Thyroid gland (tissue), 4 donors: ENCODE measurements around the gene CD300A. TPM values are rescaled to one million over a fixed set of nuclear protein-coding genes. Genes with fewer than 3 reads are reported as not detected.

Experiments
- DNase-seq, 2 donors: peaks; one replicate each; pipeline ENCODE4 v3.0.0-alpha.2; 2019
- H3K27ac ChIP-seq, 3 donors: fragments of 200-600 bp; sonication (generic); 1 replicate in 2 of 3; 2 replicates in 1 of 3; pipeline ENCODE4 v1.5.1; 2016 to 2019; ENCODE audit warnings: mild to moderate bottlenecking in 1 of 3, moderate library complexity in 1 of 3
- H3K27me3 ChIP-seq: fragments of 200-600 bp; sonication (generic); one replicate; pipeline ENCODE4 v1.5.1; 2019
- H3K36me3 ChIP-seq, 2 donors: fragments of 200-600 bp; sonication (generic); one replicate each; pipeline ENCODE4 v1.5.1; 2016 to 2019
- H3K4me1 ChIP-seq, 2 donors: fragments of 200-600 bp; sonication (generic); one replicate each; pipeline ENCODE4 v1.5.1; 2017 to 2019
- H3K4me3 ChIP-seq, 3 donors: fragments of 200-600 bp; sonication (generic); replicated peaks in 1 of 3; 1 replicate in 2 of 3; 2 replicates in 1 of 3; pipeline ENCODE4 v1.5.1; 2016; ENCODE audit warnings: mild to moderate bottlenecking in 1 of 3
- H3K9me3 ChIP-seq: fragments of 200-600 bp; sonication (generic); one replicate; pipeline ENCODE4 v1.5.1; 2017
- CTCF ChIP-seq, 6 experiments: fragments of 200-600 bp in 3 of 6; fragments of 450-650 bp in 3 of 6; sonication (generic) in 3 of 6; IDR thresholded peaks; one replicate each; pipeline ENCODE4 v1.5.1; 2016 to 2019; ENCODE audit warnings: antibody characterized with exemption in 6 of 6, mild to moderate bottlenecking in 2 of 6, inconsistent platforms in 1 of 6, moderate library complexity in 1 of 6
- POLR2A ChIP-seq, 2 donors: fragments of 450-650 bp; IDR thresholded peaks; one replicate each; pipeline ENCODE4 v1.6.1; 2017; ENCODE audit warnings: antibody characterized with exemption in 2 of 2, mild to moderate bottlenecking in 2 of 2, moderate library complexity in 1 of 2
- WGBS, 2 donors: methylation state at CpG; one replicate each; pipeline ENCODE4 v1.1.5; 2017; 5-methylcytosine and 5-hydroxymethylcytosine counted together
- intact Hi-C: fragments of 100-400 bp; cut with DNase I; formaldehyde crosslinking; loops from one replicate; pipeline ENCODE4 v1.15.1; 2023
- small RNA-seq: library from RNA; depleted of rRNA; stranded (forward); fragments of <200 nt; gene quantifications from one replicate; pipeline ENCODE3, GENCODE V24; 2016
- total RNA-seq, 4 donors: library from RNA; depleted of rRNA; stranded (reverse); fragments of >200 nt; gene quantifications; one replicate each; pipeline ENCODE4 v1.2.3, GENCODE V29; 2016

Gene CD300A
- total RNA-seq, 4 donors from 2014 or later: 0.78 to 5.8 (median 2.1) TPM

- intact Hi-C loops: no loop called here
- TF ChIP-seq CTCF (IDR thresholded peaks at IDR 0.05) (no peak), POLR2A (IDR thresholded peaks at IDR 0.05) (no peak)
- 80 to 84% methylated on average over 5 of the region's 5 CpGs for WGBS, 2 donors
Observed at GRCh38 chr17:74530831-74531150, 64.4 kb downstream of the CD300A start.

GRCh38 chr17:74531231-74531761 is 64.9 kb downstream of the CD300A start, which contains the start of gene CD300LB:
CD300LB (minus strand) TSS chr17:74531475; CDS start chr17:74531350, 125 bp downstream.
- H3K4me3 ChIP-seq: no peak within 1 kb of the TSS
- intact Hi-C loops: no loop called here
- no peaks in the 10 kb centered on the region for H3K9me3 ChIP-seq
- 76 to 79% methylated on average over 10 of the region's 10 CpGs for WGBS, 2 donors
- TF ChIP-seq POLR2A (IDR thresholded peaks at IDR 0.05): no peak
- TF ChIP-seq CTCF (IDR thresholded peaks at IDR 0.05): no peak
- H3K4me1 ChIP-seq: no peaks in the 10 kb centered on the region
- H3K27me3 ChIP-seq: no peaks in the 10 kb centered on the region
- H3K27ac ChIP-seq: no peak within 1 kb of the TSS
- no peaks in the 10 kb centered on the region for H3K36me3 ChIP-seq
- DNase-seq: no peak

More at GRCh38 chr17:74530831-74531150, 64.4 kb downstream of the CD300A start:
- no peaks in the 10 kb centered on the region for H3K9me3 ChIP-seq
- H3K27ac ChIP-seq: no peak overlapping the region
- no peaks in the 10 kb centered on the region for H3K36me3 ChIP-seq
- H3K27me3 ChIP-seq: no peaks in the 10 kb centered on the region
- no peaks in the 10 kb centered on the region for H3K4me1 ChIP-seq
- H3K4me3 ChIP-seq: no peak overlapping the region
- DNase-seq: no peak

- no peak for TF ChIP-seq POLR2A (IDR thresholded peaks at IDR 0.05)
- no peak for TF ChIP-seq CTCF (IDR thresholded peaks at IDR 0.05)
- no peaks in the 10 kb centered on the region for H3K27me3 ChIP-seq
- H3K27ac ChIP-seq: no peak overlapping the region
- H3K4me1 ChIP-seq: no peaks in the 10 kb centered on the region
- H3K4me3 ChIP-seq: no peak overlapping the region
- intact Hi-C loops: no loop called here
- H3K9me3 ChIP-seq: no peaks in the 10 kb centered on the region
- no peaks in the 10 kb centered on the region for H3K36me3 ChIP-seq
- no peak for DNase-seq
- 77% methylated on average over 10 of the region's 10 CpGs for WGBS, 2 donors
Observed at GRCh38 chr17:74532115-74532514, 65.7 kb downstream of the CD300A start.

Small RNAs within 50 kb of the gene (small RNA-seq; reads per million reads assigned to genes)
- gene RNA5SP448: not detected

Other genes starting within 250 kb of the CD300A start
- gene DNAI2, start 192.4 kb upstream of the CD300A start, total RNA-seq: under 1 TPM in 1 of 4 donors, not detected in 3; 0.13 TPM
- 1 to 10 TPM in 3 of 4 donors, under 1 TPM in 1; 0.94 to 7.7 (median 2.2) TPM for gene KIF19, start 140.4 kb upstream of the CD300A start, total RNA-seq
- gene BTBD17, start 104.8 kb upstream of the CD300A start, total RNA-seq: under 1 TPM in 2 of 4 donors, not detected in 2; 0.67 to 0.89 TPM
- gene GPR142, start 99.1 kb upstream of the CD300A start, total RNA-seq: under 1 TPM in 1 of 4 donors, not detected in 3; 0.67 TPM
- 100 to 1,000 TPM in 3 of 4 donors, 10 to 100 TPM in 1; 73.2 to 194 (median 163) TPM for gene GPRC5C, start 34.5 kb upstream of the CD300A start, total RNA-seq
- gene CD300LB, start 64.8 kb downstream of the CD300A start, total RNA-seq: not detected
- 1 to 10 TPM in 2 of 4 donors, under 1 TPM in 1, not detected in 1; 0.45 to 1.2 (median 1.1) TPM for gene CD300C, start 79.5 kb downstream of the CD300A start, total RNA-seq
- gene CD300H, start 100.9 kb downstream of the CD300A start, total RNA-seq: not detected
- gene CD300LD, start 125.6 kb downstream of the CD300A start, total RNA-seq: not detected
- not detected for gene CD300E, start 157.1 kb downstream of the CD300A start, total RNA-seq
- not detected for gene CD300LF, start 246.3 kb downstream of the CD300A start, total RNA-seq